HCT116 (cell line): ENCODE results near the gene CEBPA.

Experiments used
- CEBPB ChIP-seq: IDR thresholded peaks from 2 replicates; pipeline ENCODE4 v1.6.1; 2012; ENCODE audit warnings: low read depth
- EZH2phosphoT487 ChIP-seq: fragments of 200-600 bp; IDR thresholded peaks from 2 replicates; pipeline ENCODE4 v1.6.1; 2018; ENCODE audit warnings: antibody characterized with exemption, borderline replicate concordance
- POLR2A ChIP-seq: IDR thresholded peaks from 2 replicates; pipeline ENCODE4 v1.7.0; 2011; ENCODE audit warnings: borderline replicate concordance; ENCODE audit not compliant: insufficient read depth, insufficient read length; ENCODE audit errors: extremely low read depth
- POLR2AphosphoS5 ChIP-seq: IDR thresholded peaks from 2 replicates; pipeline ENCODE4 v1.6.1; 2011; ENCODE audit warnings: mild to moderate bottlenecking, low read depth, low read length, moderate library complexity
- SIN3A ChIP-seq: IDR thresholded peaks from 2 replicates; pipeline ENCODE4 v1.6.1; 2012; ENCODE audit warnings: low read depth
- SP1 ChIP-seq: IDR thresholded peaks from 2 replicates; pipeline ENCODE4 v1.6.1; 2012; ENCODE audit warnings: low read depth
- SRF ChIP-seq: IDR thresholded peaks from 2 replicates; pipeline ENCODE4 v1.6.1; 2012; ENCODE audit warnings: low read depth
- YY1 ChIP-seq: IDR thresholded peaks from 2 replicates; pipeline ENCODE4 v1.6.1; 2011; ENCODE audit warnings: low read length, low read depth, moderate library complexity, mild to moderate bottlenecking; ENCODE audit not compliant: insufficient replicate concordance; ENCODE audit errors: extremely low read depth
- TF ChIP-seq, protein P1 (sequence below), 3 experiments: fragments of 200-600 bp in 1 of 3; sonication (generic) in 1 of 3; IDR thresholded peaks in 2 of 3; conservative IDR thresholded peaks in 1 of 3; 2 replicates each; pipeline ENCODE4 v1.5.1; 2012 to 2017; ENCODE audit warnings: low read depth in 2 of 3, low read length in 2 of 3, antibody characterized with exemption in 1 of 3, borderline replicate concordance in 1 of 3, control low read depth in 1 of 3, mild to moderate bottlenecking in 1 of 3, mixed read lengths in 1 of 3, mixed run types in 1 of 3, moderate library complexity in 1 of 3; ENCODE audit not compliant: insufficient read depth in 1 of 3
- TF ChIP-seq, protein P2 (sequence below): IDR thresholded peaks from 2 replicates; pipeline ENCODE4 v1.6.1; 2011; ENCODE audit warnings: mild to moderate bottlenecking, low read length, moderate library complexity; ENCODE audit not compliant: insufficient replicate concordance; ENCODE audit errors: extremely low read depth
- TF ChIP-seq, protein P3 (sequence below): IDR thresholded peaks from 2 replicates; pipeline ENCODE4 v1.6.1; 2012

DNA sequence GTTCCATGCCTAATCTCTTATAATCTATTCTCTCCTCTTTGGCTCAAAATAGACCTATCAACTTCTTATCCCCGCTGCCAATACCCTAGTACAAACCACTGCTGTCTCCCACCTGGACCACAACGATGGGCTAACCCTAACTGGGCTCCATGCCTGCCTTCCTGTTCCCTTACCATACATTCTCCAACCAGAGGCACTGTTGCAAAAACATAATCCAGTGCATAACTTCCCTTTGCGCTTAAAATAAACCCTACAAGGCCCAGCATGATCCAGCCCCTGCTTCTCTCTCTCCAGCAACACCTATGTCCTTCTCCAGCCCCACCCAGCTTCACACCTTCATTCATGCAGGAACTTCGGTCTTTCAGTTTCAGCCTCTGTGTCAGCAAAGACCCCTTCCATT is 27.4 kb upstream of the CEBPA start:
- TF ChIP-seq, protein P1, sequence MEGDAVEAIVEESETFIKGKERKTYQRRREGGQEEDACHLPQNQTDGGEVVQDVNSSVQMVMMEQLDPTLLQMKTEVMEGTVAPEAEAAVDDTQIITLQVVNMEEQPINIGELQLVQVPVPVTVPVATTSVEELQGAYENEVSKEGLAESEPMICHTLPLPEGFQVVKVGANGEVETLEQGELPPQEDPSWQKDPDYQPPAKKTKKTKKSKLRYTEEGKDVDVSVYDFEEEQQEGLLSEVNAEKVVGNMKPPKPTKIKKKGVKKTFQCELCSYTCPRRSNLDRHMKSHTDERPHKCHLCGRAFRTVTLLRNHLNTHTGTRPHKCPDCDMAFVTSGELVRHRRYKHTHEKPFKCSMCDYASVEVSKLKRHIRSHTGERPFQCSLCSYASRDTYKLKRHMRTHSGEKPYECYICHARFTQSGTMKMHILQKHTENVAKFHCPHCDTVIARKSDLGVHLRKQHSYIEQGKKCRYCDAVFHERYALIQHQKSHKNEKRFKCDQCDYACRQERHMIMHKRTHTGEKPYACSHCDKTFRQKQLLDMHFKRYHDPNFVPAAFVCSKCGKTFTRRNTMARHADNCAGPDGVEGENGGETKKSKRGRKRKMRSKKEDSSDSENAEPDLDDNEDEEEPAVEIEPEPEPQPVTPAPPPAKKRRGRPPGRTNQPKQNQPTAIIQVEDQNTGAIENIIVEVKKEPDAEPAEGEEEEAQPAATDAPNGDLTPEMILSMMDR (IDR thresholded peaks at IDR 0.05 in 2 of 3, conservative IDR thresholded peaks at IDR 0.05 in 1 of 3; ENCODE audit: borderline replicate concordance in 1 of 3, insufficient read depth in 1 of 3, low read depth in 2 of 3, low read length in 2 of 3), result no peak
- no peak for TF ChIP-seq SIN3A
- no peak for TF ChIP-seq POLR2AphosphoS5
- TF ChIP-seq POLR2A, result no peak
- TF ChIP-seq YY1, result no peak
- no peak for TF ChIP-seq SP1
- no peak for TF ChIP-seq EZH2phosphoT487
- TF ChIP-seq SRF, result no peak
- TF ChIP-seq, protein P2, sequence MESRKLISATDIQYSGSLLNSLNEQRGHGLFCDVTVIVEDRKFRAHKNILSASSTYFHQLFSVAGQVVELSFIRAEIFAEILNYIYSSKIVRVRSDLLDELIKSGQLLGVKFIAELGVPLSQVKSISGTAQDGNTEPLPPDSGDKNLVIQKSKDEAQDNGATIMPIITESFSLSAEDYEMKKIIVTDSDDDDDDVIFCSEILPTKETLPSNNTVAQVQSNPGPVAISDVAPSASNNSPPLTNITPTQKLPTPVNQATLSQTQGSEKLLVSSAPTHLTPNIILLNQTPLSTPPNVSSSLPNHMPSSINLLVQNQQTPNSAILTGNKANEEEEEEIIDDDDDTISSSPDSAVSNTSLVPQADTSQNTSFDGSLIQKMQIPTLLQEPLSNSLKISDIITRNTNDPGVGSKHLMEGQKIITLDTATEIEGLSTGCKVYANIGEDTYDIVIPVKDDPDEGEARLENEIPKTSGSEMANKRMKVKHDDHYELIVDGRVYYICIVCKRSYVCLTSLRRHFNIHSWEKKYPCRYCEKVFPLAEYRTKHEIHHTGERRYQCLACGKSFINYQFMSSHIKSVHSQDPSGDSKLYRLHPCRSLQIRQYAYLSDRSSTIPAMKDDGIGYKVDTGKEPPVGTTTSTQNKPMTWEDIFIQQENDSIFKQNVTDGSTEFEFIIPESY, result no peak
- no peak for TF ChIP-seq CEBPB
- TF ChIP-seq, protein P3, sequence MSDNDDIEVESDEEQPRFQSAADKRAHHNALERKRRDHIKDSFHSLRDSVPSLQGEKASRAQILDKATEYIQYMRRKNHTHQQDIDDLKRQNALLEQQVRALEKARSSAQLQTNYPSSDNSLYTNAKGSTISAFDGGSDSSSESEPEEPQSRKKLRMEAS, result no peak
